ENCODE results near the gene PGBD1.

PGBD1 gene

GRCh38 chr6:28281288-28282064 lies at the start of gene PGBD1:
TSS of gene PGBD1 (plus strand) at chr6:28281572. CDS start at chr6:28283814, 2,242 bp downstream.
- peak; percentile 67 for DNase-seq

GRCh38 chr6:28232785-28233184 lies 48.6 kb upstream of the PGBD1 start:
- no peak for DNase-seq

DNA sequence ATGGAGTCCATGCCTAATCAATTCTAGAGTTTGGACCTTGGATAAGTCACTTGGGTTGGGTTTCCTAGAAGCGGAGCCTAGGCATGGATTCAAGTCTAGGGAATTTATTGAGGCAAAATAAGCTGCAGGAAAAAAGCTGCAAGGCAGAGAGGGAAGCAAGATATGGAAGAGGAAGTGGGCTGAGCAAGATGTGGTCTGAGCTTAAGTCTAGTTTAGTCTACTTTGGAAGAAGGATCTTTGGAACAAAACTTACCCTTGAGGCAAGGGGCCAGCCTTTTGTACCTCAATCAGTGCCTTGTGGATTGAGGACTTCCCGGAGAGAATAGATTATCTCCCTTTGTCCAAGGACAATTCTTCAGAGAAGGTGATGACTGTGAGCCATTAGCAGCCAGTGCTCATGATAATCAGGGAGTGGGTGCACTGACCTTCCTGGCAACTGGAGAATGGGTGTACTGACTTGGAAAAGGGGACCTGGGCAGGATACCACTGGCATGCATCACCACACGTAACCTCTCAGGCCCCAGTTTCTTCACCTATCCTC lies 45.4 kb upstream of the PGBD1 start:
- DNase-seq, result no peak

GRCh38 chr6:28239636-28240035 lies 41.7 kb upstream of the PGBD1 start:
- no peak for DNase-seq

- DNase-seq, result no peak
Observed at GRCh38 chr6:28240471-28240870, 40.9 kb upstream of the PGBD1 start.

DNA sequence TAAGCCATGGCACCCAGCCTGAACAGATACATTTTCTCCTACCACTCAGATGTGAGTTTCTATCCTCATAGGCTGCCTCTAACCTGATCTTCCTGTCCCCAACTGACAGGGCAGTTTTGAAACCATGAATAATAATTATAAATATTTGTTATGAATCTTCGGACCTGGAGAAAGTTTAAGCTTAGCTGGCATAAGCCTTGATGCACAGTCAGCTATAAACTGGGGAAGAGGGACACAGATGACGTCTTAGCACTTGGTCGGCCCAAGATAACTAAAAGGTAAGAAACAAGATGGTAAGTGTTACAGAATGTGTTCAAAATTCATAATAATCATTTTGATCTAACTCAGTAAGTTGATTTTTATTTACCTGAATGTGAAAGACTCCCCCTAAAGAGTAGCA lies 37.4 kb upstream of the PGBD1 start:
- no peak for DNase-seq

DNA sequence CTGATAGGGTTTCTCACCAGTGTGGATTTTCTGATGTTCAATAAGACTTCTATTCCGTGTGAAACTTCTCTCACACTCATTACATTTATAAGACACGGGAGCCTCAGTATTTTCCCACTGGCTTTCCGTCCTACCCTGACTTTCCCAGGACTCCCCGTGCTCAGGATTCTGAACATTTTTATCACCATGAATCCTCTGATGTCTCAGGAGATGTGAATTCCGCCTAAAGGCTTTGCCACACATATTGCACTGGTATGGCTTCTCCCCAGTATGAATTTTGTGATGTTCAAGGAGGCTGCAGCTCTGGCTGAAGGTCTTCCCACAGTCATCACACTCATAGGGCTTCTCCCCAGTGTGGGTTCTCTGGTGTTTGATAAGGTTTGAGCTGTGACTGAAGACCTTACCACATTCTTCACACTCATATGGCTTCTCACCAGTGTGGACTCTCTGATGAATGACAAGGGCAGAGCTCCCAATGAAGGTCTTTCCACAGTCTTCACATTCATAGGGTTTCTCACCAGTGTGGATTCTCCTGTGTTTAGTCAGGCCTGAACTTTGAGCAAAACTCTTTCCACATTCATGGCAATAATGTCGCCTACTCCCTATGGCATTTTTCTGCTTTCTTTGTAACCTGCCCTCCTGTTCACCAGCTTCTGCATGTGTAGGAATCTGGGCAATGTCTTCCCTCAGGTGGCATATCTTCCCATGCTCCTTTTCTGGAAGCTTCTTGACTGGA lies 36.0 kb upstream of the PGBD1 start:
- DNase-seq, result no peak

DNA sequence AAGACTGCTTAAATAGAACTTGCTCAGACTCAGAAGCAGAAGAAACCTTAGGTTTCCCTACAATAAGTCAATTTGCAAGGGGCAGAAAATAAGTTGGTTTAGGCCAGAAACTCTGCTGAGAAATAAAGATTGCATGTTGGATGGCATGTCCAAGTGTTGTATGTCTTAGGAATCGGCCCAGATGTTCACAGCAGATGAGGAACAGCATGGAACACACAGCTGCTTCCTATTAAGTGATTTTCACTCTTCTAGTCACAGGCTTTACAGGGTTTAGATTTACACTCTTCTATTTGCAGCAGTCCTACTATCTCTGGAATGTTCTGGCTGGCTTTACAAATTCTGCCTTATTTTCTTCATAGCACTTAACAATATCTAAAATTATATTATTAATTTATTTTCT lies 32.5 kb upstream of the PGBD1 start:
- no peak for DNase-seq

GRCh38 chr6:28250747-28251146 lies 30.6 kb upstream of the PGBD1 start:
- no peak for DNase-seq

- peak; percentile 30 for DNase-seq
Observed at GRCh38 chr6:28251661-28252008, 29.7 kb upstream of the PGBD1 start.

DNA sequence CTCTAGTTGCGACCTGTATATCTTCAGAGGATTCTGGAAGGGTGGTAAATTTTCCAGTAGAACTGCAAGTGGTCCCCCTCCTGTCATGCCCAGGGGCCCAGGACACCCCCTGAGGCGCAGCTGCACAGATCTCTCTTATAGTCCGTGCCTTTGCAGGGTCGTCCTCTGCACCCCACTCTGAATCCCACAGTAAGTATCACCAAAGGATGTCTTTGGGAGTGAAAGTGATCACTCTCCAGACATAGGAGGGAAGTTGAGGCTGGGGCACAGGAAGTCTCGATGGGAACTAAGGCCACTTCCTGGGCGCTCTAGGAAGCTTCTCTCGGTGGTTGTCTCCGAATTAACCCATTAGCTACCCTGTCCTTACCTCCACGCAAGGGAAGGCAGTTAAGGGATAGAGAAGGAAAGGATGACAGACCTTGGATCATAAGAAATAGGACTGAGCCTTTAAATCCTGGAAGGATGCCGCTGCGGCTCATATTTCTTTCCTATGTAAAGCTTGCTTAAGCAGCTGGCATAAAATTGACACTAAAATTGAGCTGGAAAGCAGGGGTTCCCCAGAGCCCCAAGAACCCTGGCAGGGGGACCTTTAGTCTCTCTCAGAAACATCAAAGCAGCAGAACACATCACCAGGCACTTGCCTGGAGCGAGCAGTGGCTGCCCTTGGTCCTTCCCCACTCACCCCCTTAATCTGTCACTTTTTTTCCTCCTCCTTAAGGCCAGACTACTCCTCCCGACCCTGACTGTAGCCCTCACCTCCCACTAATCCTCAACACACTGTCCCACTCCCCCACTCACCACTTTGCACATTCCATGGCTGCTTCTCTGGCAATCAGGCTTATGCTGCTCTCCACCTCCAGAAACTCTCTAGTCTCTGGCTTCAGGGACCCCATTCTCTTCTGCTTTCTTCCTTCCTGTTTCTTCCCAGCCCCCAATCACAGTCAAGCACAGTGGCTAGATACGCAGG lies 29.1 kb upstream of the PGBD1 start, which contains the start of gene ZKSCAN4:
TSS of gene ZKSCAN4 (minus strand) at position 261 of the 967 bp plus-strand sequence. CDS start 289 bp downstream, outside the sequence.
- peak; percentile 79 for DNase-seq

GRCh38 chr6:28254121-28254519 lies 27.3 kb upstream of the PGBD1 start:
- DNase-seq, result peak; percentile 36

- no peak for DNase-seq
Observed at GRCh38 chr6:28257042-28257441, 24.3 kb upstream of the PGBD1 start.

GRCh38 chr6:28258877-28259777 lies 22.2 kb upstream of the PGBD1 start, which contains the start of gene NKAPL:
TSS of gene NKAPL (plus strand) at chr6:28259297. CDS start at chr6:28259372, 75 bp downstream.
- peak; percentile 74 for DNase-seq

DNA sequence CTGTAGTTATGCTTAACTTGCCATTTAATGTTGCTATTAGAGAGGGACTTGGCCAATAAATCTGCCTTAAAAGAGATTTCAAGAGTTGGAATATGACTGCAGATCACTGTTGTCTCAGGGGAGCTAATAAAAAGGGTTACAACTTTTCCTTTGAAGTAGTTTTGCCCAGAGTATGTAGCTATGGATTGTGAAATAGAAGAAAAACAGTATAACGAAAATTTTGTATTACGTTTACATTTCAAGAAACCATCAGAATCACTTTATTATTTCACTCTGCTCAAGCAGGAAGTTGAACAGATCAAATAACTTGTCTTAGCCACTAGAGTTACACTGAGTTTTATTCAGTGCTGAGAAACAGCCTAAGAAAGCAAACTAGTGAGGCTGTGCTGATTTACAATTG lies 17.4 kb upstream of the PGBD1 start:
- DNase-seq, result no peak

- no peak for DNase-seq
Observed at GRCh38 chr6:28264834-28265401, 16.5 kb upstream of the PGBD1 start.

- DNase-seq, result no peak
Observed at GRCh38 chr6:28266563-28266961, 14.8 kb upstream of the PGBD1 start.

- peak; percentile 87 for DNase-seq
Observed at GRCh38 chr6:28266962-28267694, 14.2 kb upstream of the PGBD1 start, which contains the start of gene ZSCAN26. TSS of gene ZSCAN26 (plus strand) at chr6:28267143. CDS start at chr6:28271920, 4,777 bp downstream.

- no peak for DNase-seq
Observed at GRCh38 chr6:28267695-28268059, 13.7 kb upstream of the PGBD1 start.

DNA sequence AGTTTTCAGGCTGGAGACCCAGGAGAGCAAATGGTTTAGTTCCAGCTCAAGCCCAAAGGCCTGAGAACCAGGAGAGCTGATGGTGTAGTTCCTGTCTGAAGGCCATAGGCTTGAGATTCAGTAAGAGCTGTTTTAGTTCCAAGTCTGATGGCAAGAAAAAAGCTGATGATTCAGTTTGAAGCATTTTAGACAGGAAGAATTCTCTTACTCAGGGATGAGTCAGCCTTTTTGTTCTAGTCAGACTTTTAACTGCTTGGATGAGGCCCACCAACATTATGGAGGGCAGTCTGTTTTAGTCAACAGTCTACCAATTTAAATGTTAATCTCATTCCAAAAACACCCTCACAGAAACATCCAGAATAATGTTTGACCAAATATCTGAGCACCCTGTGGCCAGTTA lies 11.9 kb upstream of the PGBD1 start:
- DNase-seq, result no peak
